Endodermal cell (in vitro differentiated cells): ENCODE measurements around the gene LAPTM5. TPM values are rescaled to one million over a fixed set of nuclear protein-coding genes. Genes with fewer than 3 reads are reported as not detected.

ENCODE experiments used
- DNase-seq: peaks from one replicate; pipeline ENCODE4 v3.0.0-alpha.2; 2017
- H3K27ac ChIP-seq: 2 replicates; pipeline ENCODE4 v1.5.1; 2013; ENCODE audit warnings: mild to moderate bottlenecking, low read depth, low read length, moderate library complexity
- H3K27me3 ChIP-seq: 2 replicates; pipeline ENCODE4 v1.6.1; 2013; ENCODE audit warnings: mild to moderate bottlenecking, low read length, moderate library complexity; ENCODE audit not compliant: insufficient read depth, control insufficient read depth, poor library complexity, severe bottlenecking
- H3K36me3 ChIP-seq: 2 replicates; pipeline ENCODE4 v1.7.0; 2013; ENCODE audit warnings: mild to moderate bottlenecking, low read length, moderate library complexity; ENCODE audit not compliant: control insufficient read depth, insufficient read depth
- H3K4me1 ChIP-seq: one replicate; pipeline ENCODE4 v1.7.0; 2013; ENCODE audit warnings: low read length; ENCODE audit not compliant: control insufficient read depth, insufficient read depth
- H3K4me3 ChIP-seq: 2 replicates; pipeline ENCODE4 v1.5.1; 2013; ENCODE audit warnings: mild to moderate bottlenecking, low read length, moderate library complexity
- H3K9ac ChIP-seq: 2 replicates; pipeline ENCODE4 v1.6.1; 2013; ENCODE audit warnings: mild to moderate bottlenecking, low read length, moderate library complexity; ENCODE audit not compliant: poor library complexity, severe bottlenecking; ENCODE audit errors: extremely low read depth
- H3K9me3 ChIP-seq: 2 replicates; pipeline ENCODE4 v1.6.1; 2013; ENCODE audit warnings: mild to moderate bottlenecking, low read length, moderate library complexity; ENCODE audit not compliant: control insufficient read depth
- H3K27ac Mint-ChIP-seq: 2 replicates; pipeline ENCODE4 v1.8.0; 2020; ENCODE audit warnings: mixed read lengths
- H3K27me3 Mint-ChIP-seq: 2 replicates; pipeline ENCODE4 v1.8.0; 2021; ENCODE audit warnings: mild to moderate bottlenecking, mixed read lengths; ENCODE audit not compliant: insufficient read depth
- H3K36me3 Mint-ChIP-seq: 2 replicates; pipeline ENCODE4 v1.8.0; 2020; ENCODE audit warnings: low read depth, mixed read lengths
- H3K4me1 Mint-ChIP-seq: 2 replicates; pipeline ENCODE4 v1.8.0; 2020; ENCODE audit warnings: mixed read lengths
- H3K4me3 Mint-ChIP-seq: 2 replicates; pipeline ENCODE4 v1.8.0; 2020; ENCODE audit warnings: mild to moderate bottlenecking, moderate library complexity, mixed read lengths
- H3K9me3 Mint-ChIP-seq: 2 replicates; pipeline ENCODE4 v1.8.0; 2020; ENCODE audit warnings: mild to moderate bottlenecking, mixed read lengths
- CTCF ChIP-seq: fragments of 200-600 bp; sonication (generic); conservative IDR thresholded peaks from 2 replicates; pipeline ENCODE4 v1.5.0; 2021; ENCODE audit warnings: antibody characterized with exemption, mild to moderate bottlenecking
- WGBS, 2 experiments: methylation state at CpG; one replicate each; pipeline versions ENCODE4 v1.1.5 to v1.1.7; 2013; ENCODE audit warnings: missing lambda C conversion rate in 2 of 2, mixed read lengths in 1 of 2; ENCODE audit not compliant: insufficient coverage in 1 of 2, insufficient read length in 1 of 2; 5-methylcytosine and 5-hydroxymethylcytosine counted together
- total RNA-seq, 2 donors: library from RNA; stranded (reverse); fragmentation: NEBNext Ultra II Directional in 1 of 2; extraction: Animal tissue kit (Norgen Biotek cat#: 25700) in 1 of 2; gene quantifications; 2 replicates in 1 of 2; 3 replicates in 1 of 2; pipeline ENCODE4 v1.2.1, GENCODE V29; 2021

LAPTM5 gene
- total RNA-seq, 2 donors from 2014 or later: not detected

- Mint-ChIP-seq H3K36me3 (no peaks in the 10 kb centered on the region), H3K4me3 (no peak overlapping the region), H3K4me1 (no peaks in the 10 kb centered on the region), H3K27me3 (peaks cover 3% of the 10 kb centered on the region), H3K9me3 (no peaks in the 10 kb centered on the region), H3K27ac (no peak overlapping the region)
- no peak for TF ChIP-seq CTCF
- Histone ChIP-seq H3K9me3 (no peaks in the 10 kb centered on the region), H3K4me3 (no peak overlapping the region), H3K4me1 (peaks cover 3% of the 10 kb centered on the region), H3K9ac (no peak overlapping the region), H3K27me3 (no peaks in the 10 kb centered on the region), H3K36me3 (no peaks in the 10 kb centered on the region), H3K27ac (no peak overlapping the region)
- WGBS, 2 experiments: 85 to 87% methylated on average over 5 to 12 of the region's 12 CpGs
- no peak for DNase-seq
Measured at GRCh38 chr1:30789388-30790255, 32.0 kb upstream of the LAPTM5 start.

GRCh38 chr1:30788580-30789387 is 31.2 kb upstream of the LAPTM5 start:
- WGBS, 2 experiments: 93 to 96% methylated on average over 7 to 8 of the region's 9 CpGs
- Histone ChIP-seq H3K4me1 (peaks cover 3% of the 10 kb centered on the region), H3K4me3 (no peak overlapping the region), H3K27me3 (no peaks in the 10 kb centered on the region), H3K27ac (no peak overlapping the region), H3K9ac (no peak overlapping the region), H3K9me3 (no peaks in the 10 kb centered on the region), H3K36me3 (no peaks in the 10 kb centered on the region)
- Mint-ChIP-seq H3K4me3 (no peak overlapping the region), H3K9me3 (no peaks in the 10 kb centered on the region), H3K27ac (no peak overlapping the region), H3K36me3 (no peaks in the 10 kb centered on the region), H3K4me1 (no peaks in the 10 kb centered on the region), H3K27me3 (peaks cover 3% of the 10 kb centered on the region)
- no peak for TF ChIP-seq CTCF
- DNase-seq: no peak

- no peaks in the 10 kb centered on the region for H3K9me3 Mint-ChIP-seq
- H3K36me3 Mint-ChIP-seq: no peaks in the 10 kb centered on the region
- Histone ChIP-seq H3K9ac (no peak overlapping the region), H3K27ac (no peak overlapping the region), H3K9me3 (no peaks in the 10 kb centered on the region), H3K4me1 (peaks cover 3% of the 10 kb centered on the region), H3K4me3 (no peak overlapping the region), H3K27me3 (no peaks in the 10 kb centered on the region), H3K36me3 (no peaks in the 10 kb centered on the region)
- no peak overlapping the region for H3K4me3 Mint-ChIP-seq
- no peak overlapping the region for H3K27ac Mint-ChIP-seq
- 88 to 92% methylated on average over 21 of the region's 21 CpGs for WGBS, 2 experiments
- TF ChIP-seq CTCF: no peak
- peaks cover 2% of the 10 kb centered on the region for H3K4me1 Mint-ChIP-seq
- DNase-seq: no peak
- peaks cover 3% of the 10 kb centered on the region for H3K27me3 Mint-ChIP-seq
Measured at GRCh38 chr1:30787856-30788495, 30.4 kb upstream of the LAPTM5 start.
